H1 (cell line): ENCODE data around the gene IGF1. TPM values are rescaled to one million over a fixed set of nuclear protein-coding genes. Genes with fewer than 3 reads are reported as not detected.

ENCODE experiments used
- CTCF ChIA-PET: fragments of 300-600 bp; sonication (Branson Sonifier 250); formaldehyde crosslinking; loops from one replicate; lab custom pipeline; 2021; ENCODE audit not compliant: partially characterized antibody; lab: Charles Lee
- POLR2A ChIA-PET: fragments of 300-600 bp; sonication (Branson Sonifier 250); formaldehyde crosslinking; loops from one replicate; lab custom pipeline; 2021; ENCODE audit warnings: inconsistent platforms; ENCODE audit not compliant: partially characterized antibody; lab: Charles Lee
- DNase-seq, 2 experiments: peaks; one replicate each; pipeline versions ENCODE4 v3.0.0 to v3.0.0-alpha.2; 2010 to 2022; ENCODE audit warnings: low spot score in 2 of 2, low read depth in 1 of 2, mixed read lengths in 1 of 2
- FAIRE-seq: peaks from 2 replicates; lab custom pipeline; 2011; peaks lifted over from hg19 to GRCh38; lab: Jason Lieb, UNC
- H2AFZ ChIP-seq: 2 replicates; pipeline ENCODE4 v1.8.1; 2012; ENCODE audit warnings: low read length, inconsistent platforms
- H2AK5ac ChIP-seq: 2 replicates; pipeline ENCODE4 v1.6.1; 2013; ENCODE audit warnings: low read depth, low read length
- H2BK120ac ChIP-seq: replicated peaks from 2 replicates; pipeline ENCODE3; 2013; ENCODE audit warnings: low read depth, low read length, inconsistent platforms
- H2BK12ac ChIP-seq: 2 replicates; pipeline ENCODE4 v1.6.1; 2013; ENCODE audit warnings: low read depth, low read length
- H2BK15ac ChIP-seq: 2 replicates; pipeline ENCODE4 v1.6.1; 2013; ENCODE audit warnings: low read length
- H2BK20ac ChIP-seq: 2 replicates; pipeline ENCODE4 v1.6.1; 2013; ENCODE audit warnings: low read length
- H2BK5ac ChIP-seq: 2 replicates; pipeline ENCODE4 v1.6.1; 2013; ENCODE audit warnings: low read depth, low read length
- H3K14ac ChIP-seq: 2 replicates; pipeline ENCODE4 v1.6.1; 2013; ENCODE audit warnings: inconsistent platforms; ENCODE audit not compliant: insufficient read length
- H3K18ac ChIP-seq: 2 replicates; pipeline ENCODE4 v1.6.1; 2013; ENCODE audit warnings: low read length; ENCODE audit errors: extremely low read depth
- H3K23ac ChIP-seq: 2 replicates; pipeline ENCODE4 v1.6.1; 2013; ENCODE audit warnings: inconsistent platforms; ENCODE audit not compliant: insufficient read length
- H3K23me2 ChIP-seq: 2 replicates; pipeline ENCODE4 v1.6.1; 2013; ENCODE audit warnings: low read depth, low read length
- H3K27ac ChIP-seq: 2 replicates; pipeline ENCODE4 v1.6.1; 2011; ENCODE audit warnings: low read depth, low read length, inconsistent platforms
- H3K27me3 ChIP-seq, 4 experiments: replicated peaks in 1 of 4; 1 replicate in 1 of 4; 2 replicates in 3 of 4; pipeline versions ENCODE4 v1.6.1 to v1.8.1; 2011 to 2013; ENCODE audit warnings: low read length in 3 of 4, mild to moderate bottlenecking in 3 of 4, inconsistent platforms in 2 of 4, mixed read lengths in 2 of 4, moderate library complexity in 1 of 4; ENCODE audit not compliant: control insufficient read depth in 3 of 4, insufficient read depth in 3 of 4; ENCODE audit errors: extremely low read depth in 1 of 4
- H3K36me3 ChIP-seq, 4 experiments: 2 replicates each; pipeline versions ENCODE4 v1.6.1 to v1.8.1; 2011 to 2013; ENCODE audit warnings: mild to moderate bottlenecking in 4 of 4, low read length in 3 of 4, moderate library complexity in 2 of 4, control low read depth in 1 of 4, inconsistent platforms in 1 of 4; ENCODE audit not compliant: insufficient read depth in 4 of 4, control insufficient read depth in 2 of 4
- H3K4ac ChIP-seq: replicated peaks from 2 replicates; pipeline ENCODE3; 2013; ENCODE audit warnings: low read length, low read depth, mixed read lengths, inconsistent platforms; ENCODE audit not compliant: insufficient read length
- H3K4me1 ChIP-seq, 4 experiments: replicated peaks in 1 of 4; 1 replicate in 1 of 4; 2 replicates in 3 of 4; pipeline versions ENCODE4 v1.6.1 to v1.8.1; 2011 to 2013; ENCODE audit warnings: low read length in 3 of 4, inconsistent platforms in 2 of 4, mixed read lengths in 1 of 4; ENCODE audit not compliant: insufficient read depth in 4 of 4, control insufficient read depth in 3 of 4
- H3K4me2 ChIP-seq, 2 experiments: 2 replicates each; pipeline versions ENCODE4 v1.6.1 to v1.8.1; 2011 to 2013; ENCODE audit warnings: low read depth in 2 of 2, low read length in 2 of 2, control low read depth in 1 of 2, inconsistent platforms in 1 of 2, mild to moderate bottlenecking in 1 of 2; ENCODE audit not compliant: insufficient read depth in 1 of 2
- H3K4me3 ChIP-seq, 4 experiments: fragments of 200-600, 300-600 bp in 1 of 4; sonication (generic), shearing (Covaris generic), sonication (Bioruptor Twin) in 1 of 4; 2 replicates each; pipeline versions ENCODE4 v1.5.1 to v1.8.1; 2011 to 2016; ENCODE audit warnings: low read length in 4 of 4, low read depth in 3 of 4, control low read depth in 2 of 4, inconsistent platforms in 2 of 4, mild to moderate bottlenecking in 2 of 4, mixed read lengths in 1 of 4, moderate library complexity in 1 of 4; ENCODE audit not compliant: insufficient read depth in 2 of 4; ENCODE audit errors: extremely low read depth in 1 of 4
- H3K56ac ChIP-seq: replicated peaks from 2 replicates; pipeline ENCODE3; 2013; ENCODE audit warnings: low read depth, mild to moderate bottlenecking, mixed read lengths, low read length, inconsistent platforms; ENCODE audit not compliant: insufficient read length
- H3K79me1 ChIP-seq: 2 replicates; pipeline ENCODE4 v1.6.1; 2013; ENCODE audit warnings: low read depth, low read length, control low read depth
- H3K79me2 ChIP-seq, 2 experiments: 2 replicates each; pipeline versions ENCODE4 v1.6.1 to v1.8.1; 2012 to 2013; ENCODE audit warnings: low read length in 2 of 2, mild to moderate bottlenecking in 2 of 2, inconsistent platforms in 1 of 2; ENCODE audit not compliant: insufficient read depth in 2 of 2, control insufficient read depth in 1 of 2
- H3K9ac ChIP-seq, 4 experiments: replicated peaks in 1 of 4; 1 replicate in 1 of 4; 2 replicates in 3 of 4; pipeline versions ENCODE4 v1.6.1 to v1.8.1; 2011 to 2013; ENCODE audit warnings: low read depth in 3 of 4, low read length in 3 of 4, control low read depth in 2 of 4, mild to moderate bottlenecking in 2 of 4, moderate library complexity in 2 of 4, inconsistent platforms in 1 of 4; ENCODE audit errors: extremely low read depth in 1 of 4
- H3K9me3 ChIP-seq, 2 experiments: 2 replicates each; pipeline versions ENCODE4 v1.6.1 to v1.8.1; 2012 to 2013; ENCODE audit warnings: mild to moderate bottlenecking in 2 of 2, moderate library complexity in 2 of 2, control low read depth in 1 of 2, inconsistent platforms in 1 of 2, low read depth in 1 of 2, low read length in 1 of 2, mixed read lengths in 1 of 2; ENCODE audit not compliant: insufficient read depth in 2 of 2
- H4K20me1 ChIP-seq, 2 experiments: replicated peaks in 1 of 2; 2 replicates each; pipeline versions ENCODE3 to v1.8.1; 2011 to 2013; ENCODE audit warnings: inconsistent platforms in 2 of 2, low read length in 2 of 2, mild to moderate bottlenecking in 1 of 2; ENCODE audit not compliant: insufficient read depth in 2 of 2, control insufficient read depth in 1 of 2
- H4K5ac ChIP-seq: 2 replicates; pipeline ENCODE4 v1.6.1; 2013; ENCODE audit warnings: low read length, low read depth, mixed read lengths, inconsistent platforms; ENCODE audit not compliant: insufficient read length
- H4K8ac ChIP-seq: 2 replicates; pipeline ENCODE4 v1.8.0; 2013; ENCODE audit warnings: mild to moderate bottlenecking, moderate library complexity, low read length, inconsistent platforms; ENCODE audit not compliant: insufficient read depth; ENCODE audit errors: extremely low read depth
- H4K91ac ChIP-seq: replicated peaks from 2 replicates; pipeline ENCODE3; 2013; ENCODE audit warnings: low read length, mixed read lengths, inconsistent platforms; ENCODE audit not compliant: insufficient read length
- ATF3 ChIP-seq: IDR thresholded peaks from 2 replicates; pipeline ENCODE4 v1.6.1; 2011; ENCODE audit warnings: low read depth, mild to moderate bottlenecking, low read length; ENCODE audit not compliant: insufficient read depth
- CBX5 ChIP-seq: fragments of 300-800, 300-1000 bp; sonication (generic); IDR thresholded peaks from 2 replicates; pipeline ENCODE4 v1.7.1; 2016; ENCODE audit warnings: antibody characterized with exemption, low read length, low read depth
- CHD1 ChIP-seq: IDR thresholded peaks from 2 replicates; pipeline ENCODE4 v1.6.1; 2012; ENCODE audit warnings: low read depth, low read length, improper control_type of control experiment
- E2F6 ChIP-seq: IDR thresholded peaks from 2 replicates; pipeline ENCODE4 v1.6.1; 2012; ENCODE audit warnings: inconsistent platforms
- FOSL1 ChIP-seq: IDR thresholded peaks from 2 replicates; pipeline ENCODE4 v1.6.1; 2011; ENCODE audit warnings: mild to moderate bottlenecking, low read depth, low read length, moderate library complexity; ENCODE audit not compliant: insufficient read depth
- GTF2F1 ChIP-seq: IDR thresholded peaks from 2 replicates; pipeline ENCODE4 v1.6.1; 2012; ENCODE audit warnings: low read depth, low read length, improper control_type of control experiment, borderline replicate concordance
- JUN ChIP-seq: IDR thresholded peaks from 2 replicates; pipeline ENCODE4 v1.6.1; 2011; ENCODE audit warnings: low read depth, mild to moderate bottlenecking, improper control_type of control experiment, low read length
- MAFK ChIP-seq: IDR thresholded peaks from 2 replicates; pipeline ENCODE4 v1.6.1; 2012; ENCODE audit warnings: low read depth, mild to moderate bottlenecking, improper control_type of control experiment, low read length
- NRF1 ChIP-seq: IDR thresholded peaks from 2 replicates; pipeline ENCODE4 v1.6.1; 2011; ENCODE audit warnings: mild to moderate bottlenecking, low read depth, low read length, improper control_type of control experiment
- PHF8 ChIP-seq: fragments of 200-600 bp; sonication (generic); conservative IDR thresholded peaks from 2 replicates; pipeline ENCODE4 v1.7.1; 2012; ENCODE audit warnings: low read depth, mild to moderate bottlenecking, inconsistent platforms, low read length, moderate library complexity
- POLR2A ChIP-seq, 2 experiments: IDR thresholded peaks; 1 replicate in 1 of 2; 2 replicates in 1 of 2; pipeline ENCODE4 v1.6.1; 2011; ENCODE audit warnings: low read depth in 2 of 2, low read length in 2 of 2, mild to moderate bottlenecking in 2 of 2; ENCODE audit errors: control extremely low read depth in 1 of 2
- SIX5 ChIP-seq: IDR thresholded peaks from 2 replicates; pipeline ENCODE4 v1.6.1; 2011; ENCODE audit warnings: mild to moderate bottlenecking, low read depth, low read length
- SP2 ChIP-seq: IDR thresholded peaks from 2 replicates; pipeline ENCODE4 v1.6.1; 2012; ENCODE audit warnings: mild to moderate bottlenecking, low read length, inconsistent platforms
- WGBS, 2 experiments: shearing (Covaris generic) in 1 of 2; methylation state at CpG; one replicate each; pipeline versions ENCODE4 v1.1.6 to v1.1.7; 2013 to 2015; ENCODE audit warnings: low lambda C conversion rate in 2 of 2, mixed read lengths in 2 of 2, inconsistent platforms in 1 of 2, low coverage in 1 of 2, missing lambda C conversion rate in 1 of 2; ENCODE audit not compliant: insufficient replicate concordance in 2 of 2, insufficient coverage in 1 of 2, insufficient read length in 1 of 2; ENCODE audit errors: extremely low coverage in 1 of 2, missing lambda C conversion rate in 1 of 2; 5-methylcytosine and 5-hydroxymethylcytosine counted together
- polyA plus RNA-seq, 7 experiments: library from polyadenylated mRNA; depleted of rRNA in 3 of 7; stranded (reverse) in 5 of 7; unstranded in 2 of 7; fragments of >200 nt in 5 of 7; fragments of 200-250 nt in 2 of 7; gene quantifications; 1 replicate in 5 of 7; 2 replicates in 1 of 7; 4 replicates in 1 of 7; pipeline versions ENCODE4 v1.2.1 to v1.2.3, GENCODE V29; 2011 to 2013; ENCODE audit warnings: missing spikeins in 2 of 7, mixed read lengths in 2 of 7
- total RNA-seq: library from RNA; stranded (reverse); fragmentation: NEBNext Ultra II Directional; extraction: Animal tissue kit (Norgen Biotek cat#: 25700); gene quantifications from 2 replicates; pipeline ENCODE4 v1.2.1, GENCODE V29; 2021

The IGF1 gene
- total and polyA plus RNA-seq, 2 of the 8 experiments (the other 6 are each of a cell fraction or from before 2014, with no cell fraction given) = not detected

GRCh38 chr12:102407776-102408486 lies 72.4 kb downstream of the IGF1 start:
- H2BK120ac ChIP-seq = no peak overlapping the region
- no peak for TF ChIP-seq POLR2A (IDR thresholded peaks at IDR 0.05; ENCODE audit: control extremely low read depth in 1 of 2, low read depth in 2 of 2, low read length in 2 of 2)
- TF ChIP-seq FOSL1 = no peak
- TF ChIP-seq SP2 = no peak
- TF ChIP-seq NRF1 = no peak
- no peak for TF ChIP-seq PHF8
- no peak for TF ChIP-seq ATF3
- TF ChIP-seq MAFK = no peak
- no peak for TF ChIP-seq GTF2F1
- no peak for TF ChIP-seq E2F6
- TF ChIP-seq JUN = no peak
- no peak for TF ChIP-seq SIX5
- TF ChIP-seq CHD1 = no peak
- TF ChIP-seq CBX5 = no peak
- H3K4ac ChIP-seq = no peak overlapping the region
- H3K27ac ChIP-seq = no peak overlapping the region
- H4K91ac ChIP-seq = no peak overlapping the region
- no peak overlapping the region for H2BK20ac ChIP-seq
- H3K56ac ChIP-seq = no peak overlapping the region
- no peak overlapping the region for H2BK5ac ChIP-seq
- H4K20me1 ChIP-seq = no peaks in the 10 kb centered on the region
- no peak overlapping the region for H3K23ac ChIP-seq
- POLR2A ChIA-PET = no interaction called here
- H2BK12ac ChIP-seq = no peak overlapping the region
- no peak overlapping the region for H2BK15ac ChIP-seq
- no peak for DNase-seq
- H2AK5ac ChIP-seq = no peak overlapping the region
- H2AFZ ChIP-seq = no peak overlapping the region
- no peaks in the 10 kb centered on the region for H3K27me3 ChIP-seq
- no peaks in the 10 kb centered on the region for H3K36me3 ChIP-seq
- no peaks in the 10 kb centered on the region for H3K79me1 ChIP-seq
- 90% methylated on average over 3 of the region's 3 CpGs; no CpG with 5 or more reads in 1 of the 2 experiments for WGBS, 2 experiments
- no peak overlapping the region for H3K14ac ChIP-seq
- no peaks in the 10 kb centered on the region for H3K79me2 ChIP-seq
- CTCF ChIA-PET = interaction anchor here (1.4 kb wide), 1 partner anchor 10 kb away, joined by 3 read pairs; no protein-coding TSS in a partner anchor
- H3K4me1 ChIP-seq = peaks cover 0 to 4% (median 0%) of the 10 kb centered on the region in 4 experiments; a peak in 1 of 7 replicates
- H3K4me2 ChIP-seq = no peak overlapping the region
- no peaks in the 10 kb centered on the region for H3K23me2 ChIP-seq
- no peak overlapping the region for H4K8ac ChIP-seq
- H3K18ac ChIP-seq = no peak overlapping the region
- FAIRE-seq = no peak
- H3K4me3 ChIP-seq = no peak overlapping the region
- H3K9me3 ChIP-seq = no peaks in the 10 kb centered on the region
- H4K5ac ChIP-seq = no peak overlapping the region
- H3K9ac ChIP-seq = no peak overlapping the region
